Common myeloid progenitor, CD34-positive (primary cell): ENCODE results near the gene KRTAP13-3. TPM values are rescaled to one million over a fixed set of nuclear protein-coding genes. Genes with fewer than 3 reads are reported as not detected.

Experiments used
- CTCF ChIA-PET: fragments of 350-600 bp; sonication (Branson Sonifier 250); formaldehyde crosslinking; loops from one replicate; lab custom pipeline; 2021; ENCODE audit warnings: antibody characterized with exemption; lab: Charles Lee
- POLR2A ChIA-PET: fragments of 350-600 bp; sonication (Branson Sonifier 250); formaldehyde crosslinking; loops from one replicate; lab custom pipeline; 2021; ENCODE audit warnings: antibody characterized with exemption; lab: Charles Lee
- DNase-seq, 3 donors: peaks; one replicate each; pipeline versions ENCODE4 v3.0.0 to v3.0.0-alpha.2; 2013
- H3K27ac ChIP-seq, 2 experiments: 1 replicate in 1 of 2; 2 replicates in 1 of 2; pipeline ENCODE4 v1.7.0; 2013; ENCODE audit warnings: inconsistent platforms in 2 of 2, low read length in 2 of 2, mild to moderate bottlenecking in 2 of 2, low read depth in 1 of 2, moderate library complexity in 1 of 2; ENCODE audit not compliant: severe bottlenecking in 2 of 2, insufficient read depth in 1 of 2, poor library complexity in 1 of 2
- H3K27me3 ChIP-seq, 5 experiments: replicated peaks in 2 of 5; 1 replicate in 3 of 5; 2 replicates in 2 of 5; pipeline versions ENCODE4 v1.6.1 to v1.7.0; 2013; ENCODE audit warnings: low read length in 4 of 5, mild to moderate bottlenecking in 2 of 5, moderate library complexity in 2 of 5, inconsistent platforms in 1 of 5; ENCODE audit not compliant: insufficient read depth in 5 of 5, control insufficient read depth in 4 of 5
- H3K36me3 ChIP-seq, 4 experiments: 1 replicate in 2 of 4; 2 replicates in 2 of 4; pipeline versions ENCODE4 v1.6.1 to v1.7.0; 2013; ENCODE audit warnings: low read length in 3 of 4, control low read depth in 1 of 4, mild to moderate bottlenecking in 1 of 4; ENCODE audit not compliant: control insufficient read depth in 4 of 4, insufficient read depth in 4 of 4
- H3K4me1 ChIP-seq, 4 experiments: 1 replicate in 3 of 4; 2 replicates in 1 of 4; pipeline versions ENCODE4 v1.6.1 to v1.7.1; 2013; ENCODE audit warnings: low read length in 3 of 4, mild to moderate bottlenecking in 3 of 4, control low read depth in 1 of 4, inconsistent platforms in 1 of 4, moderate library complexity in 1 of 4; ENCODE audit not compliant: control insufficient read depth in 4 of 4, insufficient read depth in 4 of 4; ENCODE audit errors: control extremely low read depth in 1 of 4
- H3K4me3 ChIP-seq, 7 experiments: 1 replicate in 4 of 7; 2 replicates in 3 of 7; pipeline versions ENCODE4 v1.5.1 to v1.7.0; 2013; ENCODE audit warnings: mild to moderate bottlenecking in 7 of 7, low read length in 6 of 7, moderate library complexity in 6 of 7, inconsistent platforms in 2 of 7, low read depth in 2 of 7, control low read depth in 1 of 7; ENCODE audit not compliant: insufficient read depth in 4 of 7, control insufficient read depth in 1 of 7; ENCODE audit errors: extremely low read depth in 1 of 7
- H3K9me3 ChIP-seq, 5 experiments: 1 replicate in 4 of 5; 2 replicates in 1 of 5; pipeline versions ENCODE4 v1.6.1 to v1.7.1; 2013; ENCODE audit warnings: low read length in 4 of 5, mild to moderate bottlenecking in 2 of 5, inconsistent platforms in 1 of 5, low read depth in 1 of 5, moderate library complexity in 1 of 5; ENCODE audit not compliant: control insufficient read depth in 4 of 5, insufficient read depth in 2 of 5; ENCODE audit errors: control extremely low read depth in 1 of 5
- WGBS: methylation state at CpG from one replicate; pipeline ENCODE4 v1.1.5; 2013; ENCODE audit not compliant: insufficient coverage; 5-methylcytosine and 5-hydroxymethylcytosine counted together
- polyA plus RNA-seq: library from polyadenylated mRNA; unstranded; fragments of 120-200 nt; gene quantifications from one replicate; pipeline ENCODE4 v1.2.1, GENCODE V29; 2013

Gene KRTAP13-3
- not detected for polyA plus RNA-seq

- no peaks in the 10 kb centered on the region for H3K4me1 ChIP-seq
- ChIA-PET CTCF (no interaction called here), POLR2A (no interaction called here)
- H3K9me3 ChIP-seq = no peaks in the 10 kb centered on the region
- no peaks in the 10 kb centered on the region for H3K27me3 ChIP-seq
- H3K4me3 ChIP-seq = no peak within 1 kb of the TSS
- H3K36me3 ChIP-seq = no peaks in the 10 kb centered on the region
- WGBS = 92% methylated on average over 3 of the region's 5 CpGs
- DNase-seq = no peak
- no peak within 1 kb of the TSS for H3K27ac ChIP-seq
Observed at GRCh38 chr21:30425826-30426225, at the start of gene KRTAP13-3. Gene KRTAP13-3 (minus strand): TSS chr21:30425926. CDS start chr21:30425912, 14 bp downstream.

- ChIA-PET POLR2A (no interaction called here), CTCF (no interaction called here)
Observed at GRCh38 chr21:30468900-30469714, 43.4 kb upstream of the KRTAP13-3 start.

GRCh38 chr21:30463713-30464112 is 38.0 kb upstream of the KRTAP13-3 start:
- no peak overlapping the region for H3K27ac ChIP-seq
- POLR2A ChIA-PET = no interaction called here
- CTCF ChIA-PET = no interaction called here
- no peaks in the 10 kb centered on the region for H3K27me3 ChIP-seq
- DNase-seq = no peak
- WGBS = no CpG with 5 or more reads among the region's 3 CpGs
- H3K4me3 ChIP-seq = no peak overlapping the region
- no peaks in the 10 kb centered on the region for H3K9me3 ChIP-seq
- no peaks in the 10 kb centered on the region for H3K36me3 ChIP-seq
- no peaks in the 10 kb centered on the region for H3K4me1 ChIP-seq

More at GRCh38 chr21:30468900-30469714, 43.4 kb upstream of the KRTAP13-3 start:
- no peaks in the 10 kb centered on the region for H3K9me3 ChIP-seq
- H3K4me3 ChIP-seq = no peak overlapping the region
- no peaks in the 10 kb centered on the region for H3K4me1 ChIP-seq
- no peak for DNase-seq
- H3K36me3 ChIP-seq = no peaks in the 10 kb centered on the region
- H3K27ac ChIP-seq = no peak overlapping the region
- WGBS = no CpG with 5 or more reads among the region's 6 CpGs
- H3K27me3 ChIP-seq = no peaks in the 10 kb centered on the region

GRCh38 chr21:30448514-30448913 is 22.8 kb upstream of the KRTAP13-3 start:
- H3K4me3 ChIP-seq = no peak overlapping the region
- WGBS = no CpG with 5 or more reads among the region's 3 CpGs
- no peaks in the 10 kb centered on the region for H3K36me3 ChIP-seq
- H3K27ac ChIP-seq = no peak overlapping the region
- CTCF ChIA-PET = no interaction called here
- DNase-seq = no peak
- H3K27me3 ChIP-seq = no peaks in the 10 kb centered on the region
- POLR2A ChIA-PET = interaction anchor here (0.6 kb wide), 1 partner anchor 165 kb away, joined by 5 read pairs; the partner anchor contains the start of gene KRTAP6-1
- H3K9me3 ChIP-seq = no peaks in the 10 kb centered on the region
- H3K4me1 ChIP-seq = peaks cover 0 to 7% (median 2%) of the 10 kb centered on the region in 4 experiments

GRCh38 chr21:30447056-30447455 is 21.3 kb upstream of the KRTAP13-3 start:
- POLR2A ChIA-PET = no interaction called here
- CTCF ChIA-PET = no interaction called here

GRCh38 chr21:30444204-30444603 is 18.5 kb upstream of the KRTAP13-3 start:
- H3K27ac ChIP-seq = no peak overlapping the region
- ChIA-PET CTCF (no interaction called here), POLR2A (interaction anchor here (0.6 kb wide), 1 partner anchor 7 kb away, joined by 4 read pairs; no protein-coding TSS in a partner anchor)
- H3K4me1 ChIP-seq = peaks cover 0 to 7% (median 2%) of the 10 kb centered on the region in 4 experiments
- whole genome bisulfite sequencing = 80% methylated on average over 1 of the region's 1 CpG
- no peak overlapping the region for H3K4me3 ChIP-seq
- DNase-seq = no peak
- H3K36me3 ChIP-seq = no peaks in the 10 kb centered on the region
- H3K27me3 ChIP-seq = no peaks in the 10 kb centered on the region
- H3K9me3 ChIP-seq = no peaks in the 10 kb centered on the region

More at GRCh38 chr21:30447056-30447455, 21.3 kb upstream of the KRTAP13-3 start:
- H3K27ac ChIP-seq = no peak overlapping the region
- H3K4me1 ChIP-seq = peaks cover 0 to 7% (median 2%) of the 10 kb centered on the region in 4 experiments
- H3K4me3 ChIP-seq = no peak overlapping the region
- no peaks in the 10 kb centered on the region for H3K27me3 ChIP-seq
- DNase-seq = no peak
- no peaks in the 10 kb centered on the region for H3K9me3 ChIP-seq
- WGBS = 7% methylated on average over 3 of the region's 4 CpGs
- H3K36me3 ChIP-seq = no peaks in the 10 kb centered on the region

- Histone ChIP-seq H3K9me3 (no peaks in the 10 kb centered on the region), H3K27me3 (no peaks in the 10 kb centered on the region)
- CTCF ChIA-PET = no interaction called here
Observed at GRCh38 chr21:30443226-30443625, 17.5 kb upstream of the KRTAP13-3 start.

More at GRCh38 chr21:30443226-30443625, 17.5 kb upstream of the KRTAP13-3 start:
- H3K4me1 ChIP-seq = peaks cover 0 to 7% (median 2%) of the 10 kb centered on the region in 4 experiments
- no peaks in the 10 kb centered on the region for H3K36me3 ChIP-seq
- no peak for DNase-seq
- H3K4me3 ChIP-seq = no peak overlapping the region
- no peak overlapping the region for H3K27ac ChIP-seq
- POLR2A ChIA-PET = no interaction called here
